H4 (cell line): Measurements from ENCODE around the gene AFG1L. TPM values are rescaled to one million over a fixed set of nuclear protein-coding genes. Genes with fewer than 3 reads are reported as not detected.
"Not testable (repeated sequence)": the region's sequence is repeated elsewhere in the genome, so short reads cannot be mapped to it uniquely, and the experiment has no call there.

Experiments
- DNase-seq: peaks from one replicate; pipeline ENCODE4 v3.0.0-alpha.2; 2015; ENCODE audit warnings: low spot score
- total RNA-seq: library from RNA; depleted of rRNA; stranded (reverse); fragments of >200 nt; shearing (Covaris generic); gene quantifications from 2 replicates; pipeline ENCODE4 v1.2.3, GENCODE V29; 2014

Gene AFG1L
- total RNA-seq, 1 experiment from 2014 or later: 2.7 TPM

- DNase-seq: not testable (repeated sequence)
These were observed 121.4 kb downstream of the AFG1L start for GRCh38 chr6:108416047-108416833.

GRCh38 chr6:108417027-108417426 lies 122.2 kb downstream of the AFG1L start:
- DNase-seq: no peak

DNA sequence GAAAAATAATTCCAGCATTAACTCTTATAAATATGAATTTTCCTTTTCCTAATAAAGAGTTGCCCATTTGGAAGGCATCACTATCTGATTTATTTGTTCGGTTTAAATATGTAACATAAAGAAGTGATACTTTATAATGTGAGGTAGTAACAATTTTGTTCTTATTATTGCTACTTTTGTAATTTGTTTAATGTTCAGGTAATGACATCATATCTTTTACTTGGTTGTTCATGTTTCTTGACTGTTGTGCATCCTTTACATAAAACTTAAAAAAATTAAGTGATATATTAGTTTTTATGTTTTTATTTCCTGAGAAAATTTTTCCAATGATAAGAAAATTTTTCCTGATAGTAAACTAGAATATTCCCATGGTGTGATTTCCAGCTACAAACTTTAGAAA lies 124.6 kb downstream of the AFG1L start:
- no peak for DNase-seq

- DNase-seq: no peak
These were observed 125.2 kb downstream of the AFG1L start for GRCh38 chr6:108419934-108420609.

DNA sequence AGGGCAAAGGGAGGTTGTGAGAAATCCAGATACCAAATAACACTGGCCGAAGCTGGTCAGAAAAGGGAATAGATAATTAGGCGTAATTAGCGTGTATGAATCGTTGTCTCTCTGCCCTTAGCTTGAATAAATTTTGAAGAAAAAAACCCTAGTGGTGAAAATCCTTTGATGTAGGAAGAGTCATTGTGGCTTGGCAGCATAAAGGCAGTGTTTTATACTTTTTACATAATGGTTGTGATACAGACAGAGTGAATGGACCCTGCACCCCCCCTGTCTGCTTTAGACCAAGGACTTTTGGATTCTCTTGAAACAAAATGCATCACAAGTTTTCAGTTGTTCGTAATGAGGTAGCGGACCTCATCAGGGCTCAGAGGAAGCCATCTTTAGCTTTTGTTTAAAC lies 126.5 kb downstream of the AFG1L start:
- DNase-seq: no peak

DNA sequence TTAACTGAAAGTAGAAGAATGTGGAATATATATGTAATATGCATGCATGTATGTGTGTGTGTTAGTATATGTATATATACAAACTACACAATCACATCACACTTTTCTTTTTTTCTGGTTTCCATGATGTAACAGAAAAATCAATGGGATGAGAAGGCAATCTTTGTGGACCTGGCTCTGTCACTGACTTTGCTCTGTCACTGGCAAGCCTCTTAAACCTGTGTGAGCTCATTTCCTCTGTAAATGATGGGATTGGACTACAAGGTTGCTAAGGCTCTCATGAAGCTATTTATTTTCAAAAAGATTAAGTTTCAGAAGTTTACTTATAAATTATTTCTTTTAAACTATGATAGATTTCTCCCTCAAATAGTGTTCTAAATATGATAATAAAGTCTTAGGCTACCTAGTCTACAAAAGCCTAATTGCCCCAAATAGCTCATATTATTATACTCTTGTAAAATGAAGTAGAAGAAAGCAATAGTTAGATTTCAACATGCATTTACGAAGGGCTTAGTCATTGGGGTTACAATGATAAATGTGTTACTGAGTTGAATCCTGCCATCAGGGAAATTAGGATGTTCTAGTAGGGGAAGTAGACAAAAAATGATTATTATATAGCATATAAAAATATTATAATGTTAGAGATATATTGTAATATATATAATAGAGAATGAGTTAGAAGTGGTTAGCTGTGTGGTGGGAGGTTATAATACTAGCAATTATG lies 129.3 kb downstream of the AFG1L start:
- no peak for DNase-seq

DNA sequence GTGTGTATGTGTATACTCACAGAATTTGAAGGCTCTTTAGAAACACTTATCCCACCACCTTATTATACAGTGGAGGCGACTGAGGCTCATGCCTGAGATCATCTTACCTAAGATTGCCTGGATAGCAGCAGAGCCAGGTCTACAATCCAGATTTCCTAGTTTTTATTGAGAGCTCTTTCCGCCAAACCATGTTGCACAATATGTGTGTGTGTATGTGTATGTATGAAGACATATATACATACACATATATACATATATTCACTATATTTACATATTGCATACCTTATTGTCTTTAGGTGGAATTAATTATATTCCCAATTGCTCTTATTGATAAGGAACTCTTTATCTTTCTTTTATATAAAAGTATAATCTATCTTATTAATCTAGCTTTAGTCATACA lies 130.6 kb downstream of the AFG1L start:
- DNase-seq: no peak

DNA sequence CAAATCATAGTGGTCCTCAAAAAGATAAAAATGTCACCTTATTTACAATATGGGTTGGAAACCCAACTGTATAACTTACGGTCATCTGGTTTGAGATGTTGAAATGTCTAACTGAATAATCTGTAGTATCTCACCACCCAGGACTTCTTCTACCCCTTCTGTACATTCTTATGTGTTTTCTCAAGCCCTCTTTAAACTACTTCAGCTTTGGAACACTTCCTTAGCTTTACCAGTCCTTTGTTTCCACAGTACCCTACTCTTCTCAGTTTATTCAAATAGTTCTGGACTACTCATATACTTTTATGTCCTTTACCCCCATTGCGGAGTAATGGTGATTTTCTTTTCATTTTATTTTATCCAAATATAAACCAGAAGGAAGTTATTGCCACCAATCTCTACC lies 137.3 kb downstream of the AFG1L start:
- no peak for DNase-seq

DNA sequence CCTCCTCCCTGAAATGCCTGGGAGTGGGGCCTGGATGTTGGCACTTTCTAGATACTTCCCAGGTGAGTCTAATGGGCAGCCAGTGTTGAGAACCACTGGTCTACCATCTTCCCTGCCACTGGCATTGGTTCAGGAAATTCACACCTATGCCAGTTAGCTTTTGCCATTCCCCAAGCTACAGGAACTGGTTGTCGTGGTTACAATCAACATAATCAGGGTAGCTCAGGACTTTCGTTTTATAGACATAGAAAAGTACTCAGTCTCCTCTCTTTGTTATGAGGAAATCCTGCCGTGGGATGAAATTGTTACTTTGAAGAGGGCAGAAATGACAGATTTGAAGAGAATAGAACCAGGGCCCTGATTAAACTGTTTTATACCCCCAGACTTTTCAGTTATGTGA lies 137.9 kb downstream of the AFG1L start:
- no peak for DNase-seq

GRCh38 chr6:108434222-108434621 lies 139.4 kb downstream of the AFG1L start:
- no peak for DNase-seq

DNA sequence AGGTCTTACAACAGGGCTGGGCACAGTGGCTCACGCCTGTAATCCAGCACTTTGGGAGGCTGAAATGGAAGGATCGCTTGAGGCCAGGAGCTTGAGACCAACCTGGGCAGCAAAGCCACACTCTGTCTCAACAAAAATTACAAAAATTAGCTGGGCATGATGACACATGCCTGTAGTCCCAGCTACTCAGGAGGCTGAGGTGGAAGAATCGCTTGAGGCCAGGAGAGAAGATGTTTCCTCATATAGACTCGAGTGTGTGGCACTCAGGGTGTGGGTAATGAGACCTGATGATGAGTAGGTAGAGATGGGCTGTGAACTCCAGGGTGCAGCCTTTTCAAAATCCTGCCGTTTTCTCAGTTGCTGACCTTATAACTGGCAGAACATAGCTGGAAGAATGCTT lies 140.5 kb downstream of the AFG1L start:
- no peak for DNase-seq

DNA sequence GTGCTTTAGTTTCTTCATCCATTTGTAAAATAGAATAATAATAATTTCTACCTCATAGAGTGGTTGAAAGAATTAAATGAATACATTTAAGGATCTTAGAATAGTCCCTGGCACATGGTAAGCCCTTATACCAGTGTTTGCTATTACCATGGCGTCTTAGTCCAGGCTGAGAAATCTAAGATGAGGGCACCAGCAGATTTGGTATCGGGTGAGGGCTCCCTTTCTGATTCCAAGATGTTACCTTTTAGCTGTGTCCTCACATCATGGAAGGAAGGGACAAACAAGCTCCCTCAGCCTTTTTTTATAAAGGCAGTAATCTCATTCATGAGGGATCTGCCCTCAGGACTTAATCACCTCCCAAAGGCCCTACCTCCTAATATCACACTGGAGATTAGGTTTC lies 141.9 kb downstream of the AFG1L start:
- DNase-seq: no peak

DNA sequence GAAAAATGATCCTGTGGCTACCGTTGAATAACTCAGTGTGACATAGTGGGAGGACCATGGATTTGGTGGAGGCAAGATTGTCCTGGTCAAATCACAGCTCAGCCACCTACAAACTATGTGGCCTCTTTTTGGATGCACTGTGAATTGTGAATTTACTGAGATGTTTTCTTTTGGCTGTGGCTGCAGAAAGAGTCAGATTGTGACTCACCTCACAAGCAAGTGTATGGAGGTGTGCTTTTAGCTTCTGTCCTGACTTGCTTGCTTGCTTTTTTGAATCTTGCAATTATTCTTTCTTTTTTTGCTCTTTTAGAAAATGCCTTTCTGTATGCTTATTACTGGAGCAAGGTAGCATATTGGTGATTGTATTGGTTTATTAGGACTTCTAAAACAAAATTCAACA lies 143.0 kb downstream of the AFG1L start:
- DNase-seq: no peak

DNA sequence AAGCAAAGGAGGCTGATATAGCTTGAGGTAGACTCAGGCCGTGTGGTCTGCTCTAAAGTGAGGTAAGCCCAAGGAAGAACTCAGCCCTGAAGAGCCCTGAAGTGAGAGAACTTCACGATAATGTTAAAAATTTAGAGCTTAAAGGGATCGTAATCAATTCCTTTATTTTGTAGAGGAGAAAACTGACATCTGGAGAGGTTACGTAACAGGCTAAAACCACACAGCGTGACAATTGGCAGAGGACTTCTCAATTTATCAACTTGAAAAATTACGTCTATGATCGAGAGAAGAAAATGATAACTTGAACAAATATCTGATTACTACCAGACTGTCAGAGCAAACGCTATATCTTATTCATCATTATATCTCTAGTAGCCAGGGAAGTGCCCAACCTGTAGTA lies 144.1 kb downstream of the AFG1L start:
- DNase-seq: no peak

DNA sequence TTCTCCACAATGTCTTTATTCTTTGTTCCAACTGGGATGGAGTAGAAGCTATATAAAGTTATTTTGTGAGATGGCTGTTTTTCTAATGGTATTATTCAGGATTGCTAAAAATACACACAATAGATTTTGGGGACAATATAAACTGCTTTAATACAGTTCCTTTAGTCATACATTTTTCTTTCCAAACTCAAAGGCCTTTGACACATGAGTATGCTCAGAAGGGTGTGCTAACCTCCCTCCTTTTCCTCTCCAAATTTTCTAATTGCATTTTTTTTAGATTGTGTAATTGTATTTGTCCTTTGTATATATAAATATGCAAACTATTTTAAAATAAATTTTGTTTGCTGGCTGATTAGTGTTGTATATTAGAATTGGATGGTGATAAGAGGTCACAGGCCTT lies 146.3 kb downstream of the AFG1L start:
- no peak for DNase-seq

- no peak for DNase-seq
These were observed 148.1 kb downstream of the AFG1L start for GRCh38 chr6:108442770-108443520.

GRCh38 chr6:108446629-108447150 lies 151.8 kb downstream of the AFG1L start:
- DNase-seq: no peak

DNA sequence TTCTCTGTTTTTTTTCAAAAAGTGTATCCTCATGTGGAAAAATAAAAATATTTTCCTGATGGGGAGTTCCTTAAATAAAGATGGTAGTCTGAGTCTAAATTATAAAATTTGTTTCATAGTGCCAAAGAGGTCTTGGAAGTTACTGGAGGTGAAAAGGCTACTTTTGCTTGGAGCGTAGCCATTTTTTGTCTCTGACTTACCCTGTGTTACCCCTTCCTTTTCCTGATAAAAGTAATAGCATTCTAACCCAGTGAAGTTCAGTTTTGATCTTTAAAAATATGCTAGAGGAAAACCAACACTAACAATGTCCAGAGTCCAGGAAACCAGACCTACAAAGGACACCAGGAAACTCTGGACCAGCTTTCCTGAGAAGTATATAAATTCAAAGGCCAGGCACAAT lies 153.6 kb downstream of the AFG1L start:
- DNase-seq: no peak

DNA sequence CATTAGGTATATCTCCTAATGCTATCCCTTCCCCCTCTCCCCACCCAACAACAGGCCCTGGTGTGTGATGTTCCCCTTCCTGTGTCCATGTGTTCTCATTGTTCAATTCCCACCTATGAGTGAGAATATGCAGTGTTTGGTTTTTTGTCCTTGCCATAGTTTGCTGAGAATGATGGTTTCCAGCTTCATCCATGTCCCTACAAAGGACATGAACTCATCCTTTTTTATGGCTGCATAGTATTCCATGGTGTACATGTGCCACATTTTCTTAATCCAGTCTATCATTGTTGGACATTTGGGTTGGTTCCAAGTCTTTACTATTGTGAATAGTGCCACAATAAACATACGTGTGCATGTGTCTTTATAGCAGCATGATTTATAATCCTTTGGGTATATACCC lies 154.9 kb downstream of the AFG1L start:
- DNase-seq: not testable (repeated sequence)

- no peak for DNase-seq
These were observed 157.0 kb downstream of the AFG1L start for GRCh38 chr6:108451816-108452215.

DNA sequence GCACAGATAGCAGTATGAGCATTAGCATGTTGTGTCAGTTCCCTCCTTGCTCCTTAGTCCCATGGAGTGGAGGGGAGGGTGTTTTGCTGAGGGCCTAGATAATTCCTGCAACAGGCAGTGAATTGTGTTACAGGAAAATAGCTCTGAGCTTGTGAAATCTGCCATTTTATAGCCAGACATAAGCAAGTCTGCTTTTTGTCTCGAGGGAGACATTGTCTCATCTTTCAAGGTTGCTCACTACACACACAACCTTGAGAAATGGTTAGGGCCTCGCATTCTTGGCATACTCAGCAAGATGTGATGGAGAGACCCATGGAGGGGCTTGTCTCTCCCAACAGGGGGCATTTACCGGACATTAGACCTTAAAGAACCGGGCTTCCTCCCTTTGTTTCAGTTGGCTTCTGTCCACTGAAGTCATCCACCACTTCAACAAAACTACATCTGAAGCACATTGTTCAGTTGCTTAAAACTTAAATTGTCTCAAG lies 157.9 kb downstream of the AFG1L start:
- no peak for DNase-seq
